Ectodermal cell (in vitro differentiated cells): ENCODE data around the gene CHST8.

Experiments
- H3K27ac ChIP-seq: 2 replicates; pipeline ENCODE4 v1.7.0; 2013; ENCODE audit warnings: mild to moderate bottlenecking, low read depth, low read length; ENCODE audit not compliant: insufficient read depth, poor library complexity, severe bottlenecking
- H3K27me3 ChIP-seq: 2 replicates; pipeline ENCODE4 v1.7.0; 2013; ENCODE audit warnings: mild to moderate bottlenecking, low read length; ENCODE audit not compliant: insufficient read depth, control insufficient read depth, poor library complexity, severe bottlenecking
- H3K36me3 ChIP-seq: one replicate; pipeline ENCODE4 v1.7.0; 2013; ENCODE audit warnings: low read length; ENCODE audit not compliant: control insufficient read depth, insufficient read depth
- H3K4me1 ChIP-seq: one replicate; pipeline ENCODE4 v1.7.0; 2013; ENCODE audit warnings: low read length; ENCODE audit not compliant: control insufficient read depth, insufficient read depth
- H3K4me3 ChIP-seq: 2 replicates; pipeline ENCODE4 v1.7.0; 2013; ENCODE audit warnings: low read depth, low read length, control low read depth; ENCODE audit not compliant: insufficient read depth
- H3K9me3 ChIP-seq: 2 replicates; pipeline ENCODE4 v1.7.0; 2013; ENCODE audit warnings: mild to moderate bottlenecking, low read length, moderate library complexity; ENCODE audit not compliant: control insufficient read depth
- WGBS, 2 experiments: methylation state at CpG; one replicate each; pipeline ENCODE4 v1.1.7; 2013; ENCODE audit warnings: missing lambda C conversion rate in 2 of 2; 5-methylcytosine and 5-hydroxymethylcytosine counted together

CHST8 gene

GRCh38 chr19:33700408-33701013 lies 78.8 kb downstream of the CHST8 start:
- H3K4me3 ChIP-seq: no peak overlapping the region
- no peaks in the 10 kb centered on the region for H3K4me1 ChIP-seq
- WGBS, 2 experiments: 87 to 88% methylated on average over 8 of the region's 8 CpGs
- H3K36me3 ChIP-seq: no peaks in the 10 kb centered on the region
- no peak overlapping the region for H3K27ac ChIP-seq
- no peaks in the 10 kb centered on the region for H3K9me3 ChIP-seq
- no peaks in the 10 kb centered on the region for H3K27me3 ChIP-seq

- no peaks in the 10 kb centered on the region for H3K36me3 ChIP-seq
- no peak overlapping the region for H3K27ac ChIP-seq
- H3K27me3 ChIP-seq: no peaks in the 10 kb centered on the region
- H3K9me3 ChIP-seq: no peaks in the 10 kb centered on the region
- no peaks in the 10 kb centered on the region for H3K4me1 ChIP-seq
- no peak overlapping the region for H3K4me3 ChIP-seq
- WGBS, 2 experiments: 88 to 91% methylated on average over 8 of the region's 8 CpGs
These were observed 79.8 kb downstream of the CHST8 start for GRCh38 chr19:33701565-33701964.

GRCh38 chr19:33702606-33703437 lies 81.1 kb downstream of the CHST8 start:
- no peak overlapping the region for H3K27ac ChIP-seq
- H3K36me3 ChIP-seq: no peaks in the 10 kb centered on the region
- 85 to 86% methylated on average over 21 of the region's 21 CpGs for WGBS, 2 experiments
- no peaks in the 10 kb centered on the region for H3K27me3 ChIP-seq
- no peak overlapping the region for H3K4me3 ChIP-seq
- no peaks in the 10 kb centered on the region for H3K9me3 ChIP-seq
- no peaks in the 10 kb centered on the region for H3K4me1 ChIP-seq

- no peaks in the 10 kb centered on the region for H3K27me3 ChIP-seq
- 93 to 97% methylated on average over 11 of the region's 11 CpGs for WGBS, 2 experiments
- H3K36me3 ChIP-seq: no peaks in the 10 kb centered on the region
- H3K27ac ChIP-seq: no peak overlapping the region
- no peaks in the 10 kb centered on the region for H3K9me3 ChIP-seq
- H3K4me1 ChIP-seq: no peaks in the 10 kb centered on the region
- H3K4me3 ChIP-seq: no peak overlapping the region
These were observed 81.6 kb downstream of the CHST8 start for GRCh38 chr19:33703438-33703750.

- H3K4me1 ChIP-seq: no peaks in the 10 kb centered on the region
These were observed 82.1 kb downstream of the CHST8 start for GRCh38 chr19:33703821-33704220.

GRCh38 chr19:33704271-33704670 lies 82.5 kb downstream of the CHST8 start:
- WGBS, 2 experiments: 92 to 98% methylated on average over 2 of the region's 2 CpGs
- Histone ChIP-seq H3K36me3 (no peaks in the 10 kb centered on the region), H3K4me1 (no peaks in the 10 kb centered on the region), H3K9me3 (no peaks in the 10 kb centered on the region), H3K27ac (no peak overlapping the region), H3K4me3 (no peak overlapping the region), H3K27me3 (no peaks in the 10 kb centered on the region)

More at GRCh38 chr19:33703821-33704220, 82.1 kb downstream of the CHST8 start:
- Histone ChIP-seq H3K9me3 (no peaks in the 10 kb centered on the region), H3K36me3 (no peaks in the 10 kb centered on the region), H3K4me3 (no peak overlapping the region), H3K27me3 (no peaks in the 10 kb centered on the region), H3K27ac (no peak overlapping the region)
- 88 to 90% methylated on average over 8 of the region's 8 CpGs for WGBS, 2 experiments

GRCh38 chr19:33705090-33705847 lies 83.5 kb downstream of the CHST8 start:
- Histone ChIP-seq H3K36me3 (no peaks in the 10 kb centered on the region), H3K27ac (no peak overlapping the region), H3K9me3 (no peaks in the 10 kb centered on the region), H3K4me3 (no peak overlapping the region), H3K4me1 (no peaks in the 10 kb centered on the region), H3K27me3 (no peaks in the 10 kb centered on the region)
- WGBS, 2 experiments: 86 to 88% methylated on average over 11 of the region's 11 CpGs

GRCh38 chr19:33705860-33706259 lies 84.1 kb downstream of the CHST8 start:
- H3K36me3 ChIP-seq: no peaks in the 10 kb centered on the region
- 84 to 86% methylated on average over 5 of the region's 5 CpGs for WGBS, 2 experiments
- H3K4me1 ChIP-seq: no peaks in the 10 kb centered on the region
- H3K27ac ChIP-seq: no peak overlapping the region
- no peak overlapping the region for H3K4me3 ChIP-seq
- no peaks in the 10 kb centered on the region for H3K27me3 ChIP-seq
- no peaks in the 10 kb centered on the region for H3K9me3 ChIP-seq

- Histone ChIP-seq H3K4me1 (no peaks in the 10 kb centered on the region), H3K27ac (no peak overlapping the region), H3K9me3 (no peaks in the 10 kb centered on the region), H3K4me3 (no peak overlapping the region), H3K27me3 (no peaks in the 10 kb centered on the region), H3K36me3 (no peaks in the 10 kb centered on the region)
- WGBS, 2 experiments: 93 to 95% methylated on average over 10 of the region's 10 CpGs
These were observed 84.9 kb downstream of the CHST8 start for GRCh38 chr19:33706631-33707030.

- no peak overlapping the region for H3K4me3 ChIP-seq
- no peak overlapping the region for H3K27ac ChIP-seq
- WGBS, 2 experiments: 88 to 93% methylated on average over 6 of the region's 6 CpGs
- H3K27me3 ChIP-seq: no peaks in the 10 kb centered on the region
- no peaks in the 10 kb centered on the region for H3K36me3 ChIP-seq
- no peaks in the 10 kb centered on the region for H3K4me1 ChIP-seq
- H3K9me3 ChIP-seq: no peaks in the 10 kb centered on the region
These were observed 90.5 kb downstream of the CHST8 start for GRCh38 chr19:33712268-33712667.
